Prostate gland (tissue), 2 donors: ENCODE results near the gene FAM174C. TPM values are rescaled to one million over a fixed set of nuclear protein-coding genes. Genes with fewer than 3 reads are reported as not detected.

Source experiments
- DNase-seq: peaks from one replicate; pipeline ENCODE4 v3.0.0-alpha.2; 2019; ENCODE audit warnings: low spot score
- H3K27ac ChIP-seq, 2 donors: fragments of 200-600 bp; sonication (generic); 2 replicates each; pipeline ENCODE4 v1.5.1; 2017 to 2019
- H3K27me3 ChIP-seq: fragments of 200-600 bp; sonication (generic); replicated peaks from 2 replicates; pipeline ENCODE4 v1.5.1; 2019; ENCODE audit not compliant: insufficient read depth
- H3K36me3 ChIP-seq, 2 donors: fragments of 200-600 bp; sonication (generic); 1 replicate in 1 of 2; 2 replicates in 1 of 2; pipeline versions ENCODE4 v1.5.1 to v1.8.1; 2017 to 2019
- H3K4me1 ChIP-seq: fragments of 200-600 bp; sonication (generic); replicated peaks from 2 replicates; pipeline ENCODE4 v1.5.1; 2019
- H3K4me3 ChIP-seq, 2 donors: fragments of 200-600 bp; sonication (generic); 2 replicates each; pipeline ENCODE4 v1.5.1; 2017 to 2019
- H3K9me3 ChIP-seq: fragments of 200-600 bp; sonication (generic); 2 replicates; pipeline ENCODE4 v1.5.1; 2017
- CTCF ChIP-seq, 4 experiments: fragments of 200-600 bp in 2 of 4; fragments of 450-650 bp in 2 of 4; sonication (generic) in 2 of 4; IDR thresholded peaks; 1 replicate in 3 of 4; 2 replicates in 1 of 4; pipeline ENCODE4 v1.5.1; 2016 to 2019; ENCODE audit warnings: antibody characterized with exemption in 4 of 4, mild to moderate bottlenecking in 2 of 4, moderate library complexity in 2 of 4
- POLR2A ChIP-seq: fragments of 450-650 bp; IDR thresholded peaks from one replicate; pipeline ENCODE4 v1.6.1; 2016; ENCODE audit warnings: antibody characterized with exemption, mild to moderate bottlenecking
- POLR2AphosphoS5 ChIP-seq: sonication (generic); formaldehyde crosslinking; IDR thresholded peaks from one replicate; pipeline ENCODE4 v1.6.1; 2017; ENCODE audit warnings: antibody characterized with exemption
- WGBS: methylation state at CpG from one replicate; pipeline ENCODE4 v1.1.5; 2018; 5-methylcytosine and 5-hydroxymethylcytosine counted together
- intact Hi-C: fragments of 100-400 bp; cut with DNase I; formaldehyde crosslinking; loops from one replicate; pipeline ENCODE4 v1.14.2; 2022
- total RNA-seq, 2 donors: library from RNA; depleted of rRNA; stranded (reverse); fragments of >200 nt; gene quantifications; one replicate each; pipeline ENCODE4 v1.1.0, GENCODE V29; 2016

FAM174C gene
- total RNA-seq, 2 donors from 2014 or later: 95.1 to 98.7 TPM

- Histone ChIP-seq H3K36me3 (peaks cover 9 to 34% of the 10 kb centered on the region in 2 donors), H3K9me3 (no peaks in the 10 kb centered on the region), H3K27ac (peak overlapping the region; percentile 94 to 99), H3K4me3 (peak overlapping the region; percentile 53 to 78), H3K4me1 (peaks cover 51% of the 10 kb centered on the region), H3K27me3 (no peaks in the 10 kb centered on the region)
- TF ChIP-seq POLR2AphosphoS5 (no peak), POLR2A (no peak), CTCF (IDR thresholded peaks at IDR 0.05) (no peak)
- DNase-seq: no peak
- WGBS: 35% methylated on average over 31 of the region's 44 CpGs
- intact Hi-C loops: loop anchor here (5.0 to 10.0 kb wide), 4 partner anchors 82 to 227 kb away; partner anchors contain the start of genes DAZAP1, GAMT and RPS15
Measured at GRCh38 chr19:1274852-1275259, 474 bp upstream of the FAM174C start.

GRCh38 chr19:1275976-1276627 is 772 bp downstream of the FAM174C start:
- intact Hi-C loops: loop anchor here (5.0 to 10.0 kb wide), 4 partner anchors 81 to 226 kb away; partner anchors contain the start of genes DAZAP1, GAMT and RPS15
- Histone ChIP-seq H3K9me3 (no peaks in the 10 kb centered on the region), H3K27ac (peak overlapping the region; percentile 94 to 99), H3K36me3 (peaks cover 9 to 31% of the 10 kb centered on the region in 2 donors), H3K4me3 (peak overlapping the region; percentile 53 to 78), H3K27me3 (no peaks in the 10 kb centered on the region), H3K4me1 (peaks cover 45% of the 10 kb centered on the region)
- peak; percentile 33 for DNase-seq
- WGBS: 4% methylated on average over 40 of the region's 43 CpGs
- TF ChIP-seq CTCF (IDR thresholded peaks at IDR 0.05) (no peak), POLR2A (peak; percentile 17), POLR2AphosphoS5 (peak; percentile 3)

- H3K27ac ChIP-seq: peak overlapping the region in 1 of 2 donors; percentile 99
- 71% methylated on average over 10 of the region's 10 CpGs for WGBS
- peaks cover 41% of the 10 kb centered on the region for H3K4me1 ChIP-seq
- H3K9me3 ChIP-seq: no peaks in the 10 kb centered on the region
- TF ChIP-seq POLR2AphosphoS5 (no peak), CTCF (IDR thresholded peaks at IDR 0.05) (no peak), POLR2A (no peak)
- H3K4me3 ChIP-seq: peak overlapping the region in 1 of 2 donors; percentile 78
- no peaks in the 10 kb centered on the region for H3K27me3 ChIP-seq
- peaks cover 9 to 27% of the 10 kb centered on the region in 2 donors for H3K36me3 ChIP-seq
- DNase-seq: peak; percentile 15
- intact Hi-C loops: loop anchor here (5.0 to 10.0 kb wide), 4 partner anchors 81 to 226 kb away; partner anchors contain the start of genes DAZAP1, GAMT and RPS15
Measured at GRCh38 chr19:1276628-1277022, 1.3 kb downstream of the FAM174C start.

GRCh38 chr19:1277061-1277460 is 1.7 kb downstream of the FAM174C start:
- TF ChIP-seq CTCF (IDR thresholded peaks at IDR 0.05): no peak
- TF ChIP-seq POLR2A: no peak
- no peak for TF ChIP-seq POLR2AphosphoS5
- Histone ChIP-seq H3K27ac (no peak overlapping the region), H3K36me3 (peaks cover 9 to 22% of the 10 kb centered on the region in 2 donors), H3K9me3 (no peaks in the 10 kb centered on the region), H3K4me3 (no peak overlapping the region), H3K4me1 (peaks cover 37% of the 10 kb centered on the region), H3K27me3 (no peaks in the 10 kb centered on the region)
- DNase-seq: no peak
- 92% methylated on average over 15 of the region's 15 CpGs for WGBS
- intact Hi-C loops: loop anchor here (5.0 to 10.0 kb wide), 4 partner anchors 80 to 225 kb away; partner anchors contain the start of genes DAZAP1, GAMT and RPS15
